Loucy (cell line): ENCODE measurements around the gene INSR.

Experiments used
- CTCF ChIP-seq: fragments of 200-600 bp; sonication (generic); conservative IDR thresholded peaks from 2 replicates; pipeline ENCODE4 v1.5.1; 2014; ENCODE audit warnings: mild to moderate bottlenecking, antibody characterized with exemption, low read length
- EZH2phosphoT487 ChIP-seq: fragments of 200-600 bp; IDR thresholded peaks from 2 replicates; pipeline ENCODE4 v1.6.1; 2018; ENCODE audit warnings: antibody characterized with exemption, mild to moderate bottlenecking, moderate library complexity, borderline replicate concordance

GRCh38 chr19:7161292-7161691 is 132.9 kb downstream of the INSR start:
- TF ChIP-seq CTCF (no peak), EZH2phosphoT487 (no peak)
